ENCODE measurements around the gene C4orf51.

C4orf51 gene

DNA sequence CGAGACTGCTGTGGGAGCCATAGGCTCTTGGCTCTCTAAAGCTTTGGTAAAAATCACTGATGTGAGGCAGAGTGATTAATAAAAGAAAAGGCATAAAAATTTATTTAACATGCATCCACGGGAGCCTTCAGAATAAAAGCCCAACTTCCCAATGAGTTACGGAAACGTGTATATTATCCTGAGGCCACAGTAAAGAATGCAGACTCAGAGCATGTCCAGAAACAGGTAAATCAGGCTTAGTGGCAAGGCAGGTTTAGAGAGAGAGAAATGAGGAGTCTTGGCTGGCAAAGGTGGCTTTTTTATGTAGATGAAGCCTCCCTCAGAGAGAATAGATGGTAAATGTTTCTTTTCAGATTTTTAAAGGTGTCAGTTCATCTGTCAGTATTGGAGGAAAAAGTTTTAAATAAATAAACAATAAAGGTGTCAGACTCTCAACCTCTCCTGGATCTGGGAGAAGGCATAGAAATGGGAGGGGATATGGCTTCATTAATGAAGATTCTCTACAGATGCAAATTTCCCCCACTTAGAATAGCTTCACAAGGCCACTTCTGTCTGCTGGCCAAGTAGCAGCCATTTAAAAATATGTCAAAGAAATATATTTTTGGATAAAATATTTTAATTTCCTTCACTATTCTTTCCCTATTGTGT is 24.0 kb downstream of the C4orf51 start:
- no peak for DNase-seq (ENCODE audit: low read depth)
- no peak overlapping the region for H3K4me3 ChIP-seq (ENCODE audit: low read depth, low read length)

DNA sequence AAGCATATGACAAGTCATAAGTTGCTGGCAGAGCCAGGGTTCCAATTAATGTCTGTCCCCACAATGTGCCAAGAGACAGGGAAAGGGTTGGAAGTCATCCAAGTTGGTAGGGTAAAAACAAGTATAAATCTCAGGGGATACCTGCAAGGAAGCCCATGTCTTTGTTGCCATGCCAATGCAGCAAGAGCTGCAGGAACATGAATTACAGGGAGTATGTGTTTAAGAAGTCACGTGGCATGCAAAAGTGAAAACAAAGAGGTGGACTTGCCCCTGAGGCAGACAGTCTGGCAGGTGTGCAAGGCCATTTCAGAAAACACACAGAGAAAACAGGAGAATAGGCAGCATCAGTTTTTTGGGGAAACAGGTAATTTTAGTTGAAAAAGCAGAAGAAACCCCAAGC is 29.4 kb downstream of the C4orf51 start:
- no peak for DNase-seq (ENCODE audit: low read depth)
- no peak overlapping the region for H3K4me3 ChIP-seq (ENCODE audit: low read depth, low read length)

DNA sequence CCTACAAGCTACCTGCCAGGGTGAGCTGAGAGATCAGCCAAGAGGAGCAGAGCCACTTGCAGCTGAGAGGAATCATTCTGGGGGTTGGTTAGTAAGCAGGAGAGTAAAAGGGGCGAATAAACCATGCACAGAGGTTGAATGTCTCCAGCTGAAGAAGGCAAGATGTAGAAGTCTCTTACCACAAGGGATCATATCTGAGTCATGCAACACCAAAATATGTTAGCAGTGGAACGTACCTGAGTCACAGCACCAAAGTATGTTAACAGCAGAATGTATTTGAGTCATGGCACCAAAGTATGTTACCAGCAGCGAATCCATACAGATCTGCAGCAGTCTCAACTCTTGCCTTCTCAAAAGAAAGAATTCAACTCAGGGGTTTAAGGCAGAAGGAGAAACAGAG is 29.9 kb downstream of the C4orf51 start:
- no peak overlapping the region for H3K4me3 ChIP-seq (ENCODE audit: low read depth, low read length)
- DNase-seq (ENCODE audit: low read depth), result peak; percentile 67

DNA sequence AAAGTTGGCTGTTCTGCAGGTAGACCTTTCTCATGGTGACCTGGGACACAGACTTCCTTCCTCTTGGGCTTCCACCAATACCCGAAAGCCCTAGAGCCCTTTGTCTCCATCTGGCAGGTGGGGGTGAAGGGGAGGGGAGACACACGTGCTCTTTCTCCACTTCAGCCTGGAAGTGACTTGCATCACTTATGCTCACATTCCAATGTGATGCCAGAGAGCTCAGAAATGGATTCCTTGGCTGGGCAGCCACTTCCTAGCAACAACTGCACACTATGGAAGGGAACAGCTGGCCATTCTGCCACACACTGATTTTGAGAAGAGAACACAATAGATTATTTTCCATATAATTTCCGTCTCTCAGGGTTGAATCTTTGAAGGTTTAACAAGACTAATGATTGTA is 36.3 kb downstream of the C4orf51 start:
- no peak for DNase-seq (ENCODE audit: low read depth)
- H3K4me3 ChIP-seq (ENCODE audit: low read depth, low read length), result no peak overlapping the region

DNA sequence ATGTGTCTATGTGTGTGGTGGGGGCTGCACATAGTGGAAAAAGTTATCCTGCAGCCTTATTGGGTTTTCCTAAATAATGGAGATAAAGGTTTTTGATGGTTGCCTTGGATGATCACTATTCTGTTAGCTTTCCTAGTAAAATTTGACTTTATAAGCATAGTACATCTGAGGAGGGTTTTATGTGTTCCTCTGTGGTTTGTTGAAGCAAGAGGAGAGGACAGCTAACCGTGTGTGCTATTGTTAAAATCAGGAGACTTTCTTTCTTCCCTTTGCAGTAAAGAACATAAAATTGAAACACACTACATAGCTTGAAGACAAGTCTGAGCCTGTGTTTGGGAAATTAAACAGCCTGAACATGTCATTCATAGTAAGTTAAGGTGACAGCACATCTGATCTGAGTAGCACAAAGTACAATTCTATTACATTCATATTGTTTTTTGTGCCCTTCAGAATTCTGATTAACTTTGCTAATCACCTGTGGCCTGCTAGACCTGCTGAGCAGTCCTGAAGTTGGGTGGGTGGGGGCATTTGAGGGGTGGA is 36.8 kb downstream of the C4orf51 start:
- H3K4me3 ChIP-seq (ENCODE audit: low read depth, low read length), result no peak overlapping the region
- no peak for DNase-seq (ENCODE audit: low read depth)

DNA sequence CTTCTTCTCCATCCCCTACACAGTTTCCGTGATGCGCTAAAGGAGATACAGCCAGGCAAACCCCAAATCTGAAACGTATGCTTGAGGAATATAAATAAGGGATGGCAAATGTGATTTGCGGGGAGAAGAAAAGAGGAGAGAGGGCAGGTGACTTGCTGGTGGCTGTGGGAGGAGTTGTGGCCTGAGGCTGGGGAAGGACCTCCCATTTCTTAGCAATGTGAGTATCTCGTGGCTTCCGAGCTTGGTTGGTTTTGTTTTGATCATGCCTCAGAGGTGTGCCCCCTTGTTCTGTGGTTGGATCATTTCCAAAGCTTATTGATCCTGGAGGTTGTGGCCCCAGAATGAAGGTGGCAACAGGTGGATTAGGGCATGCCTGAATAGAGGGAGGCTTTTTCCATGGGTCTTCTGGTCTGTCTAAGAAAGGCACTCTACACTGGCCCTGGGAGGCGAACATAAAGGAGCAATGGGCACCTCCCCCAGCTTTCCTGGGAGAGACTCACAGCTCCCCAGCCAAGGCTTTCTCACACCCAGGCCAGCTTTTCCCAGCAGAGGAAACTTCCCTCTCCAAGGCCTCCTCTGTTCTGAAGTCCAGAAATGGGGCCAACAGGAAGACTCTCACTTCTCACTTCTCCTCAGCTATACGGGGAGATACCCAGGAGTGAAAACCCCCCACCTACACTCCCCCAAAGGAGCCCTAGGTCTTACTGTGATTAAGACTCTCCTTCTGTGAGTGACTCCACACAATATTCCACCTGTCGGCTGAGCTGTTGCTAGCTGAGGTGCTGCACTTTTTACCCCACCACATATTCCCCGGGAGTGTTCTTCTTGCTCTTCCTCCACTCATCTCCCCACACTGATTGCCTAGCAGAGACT is 40.0 kb downstream of the C4orf51 start:
- no peak for DNase-seq (ENCODE audit: low read depth)
- H3K4me3 ChIP-seq (ENCODE audit: low read depth, low read length), result no peak overlapping the region

DNA sequence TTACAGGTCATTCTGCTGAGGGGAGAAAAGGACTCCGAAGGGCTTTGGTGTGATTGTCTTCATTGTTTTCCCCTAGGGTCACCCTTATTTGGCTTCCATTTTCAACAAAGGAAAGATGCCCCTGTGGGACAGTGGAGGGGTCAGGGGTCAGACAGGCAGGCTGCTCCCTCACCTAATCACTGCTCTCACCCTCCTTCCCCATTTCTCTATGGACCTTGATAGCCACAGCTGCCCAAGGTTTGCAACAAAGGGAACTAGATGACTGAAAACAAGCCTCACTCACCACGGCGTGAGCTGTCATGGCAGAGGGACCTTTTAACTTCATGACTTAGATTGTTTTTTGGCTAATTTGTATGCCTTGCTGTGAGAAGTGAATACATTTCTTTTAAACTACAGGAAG is 40.7 kb downstream of the C4orf51 start:
- no peak for DNase-seq (ENCODE audit: low read depth)
- no peak overlapping the region for H3K4me3 ChIP-seq (ENCODE audit: low read depth, low read length)

- H3K4me3 ChIP-seq (ENCODE audit: low read depth, low read length), result no peak overlapping the region
- DNase-seq (ENCODE audit: low read depth), result no peak
Observed at GRCh38 chr4:145722561-145722960, 42.6 kb downstream of the C4orf51 start.

GRCh38 chr4:145723336-145723735 is 43.4 kb downstream of the C4orf51 start:
- H3K4me3 ChIP-seq (ENCODE audit: low read depth, low read length), result no peak overlapping the region
- DNase-seq (ENCODE audit: low read depth), result no peak

GRCh38 chr4:145730026-145730425 is 50.1 kb downstream of the C4orf51 start:
- H3K4me3 ChIP-seq (ENCODE audit: low read depth, low read length), result no peak overlapping the region
- DNase-seq (ENCODE audit: low read depth), result no peak

DNA sequence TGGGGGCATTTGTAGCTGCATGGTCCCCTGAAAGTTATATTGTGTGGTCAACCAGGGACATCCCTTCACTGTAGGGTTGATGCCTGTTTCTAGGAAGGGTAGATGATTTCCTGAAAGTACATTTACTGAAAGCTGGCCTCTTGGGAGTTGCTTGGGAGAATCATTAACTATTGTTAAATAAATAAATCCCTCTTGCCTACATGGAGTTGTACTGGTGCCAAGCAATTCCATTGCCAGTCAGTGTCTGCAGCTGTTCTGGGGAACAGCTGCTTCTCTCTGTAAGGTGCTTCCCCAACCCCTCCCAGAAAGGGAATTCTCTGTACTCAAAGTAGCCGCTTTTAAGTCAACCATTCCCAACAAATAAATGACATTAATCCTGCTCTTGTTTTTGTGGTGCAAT is 51.1 kb downstream of the C4orf51 start:
- H3K4me3 ChIP-seq (ENCODE audit: low read depth, low read length), result no peak overlapping the region
- DNase-seq (ENCODE audit: low read depth), result peak; percentile 89

GRCh38 chr4:145732001-145732815 is 52.3 kb downstream of the C4orf51 start:
- DNase-seq (ENCODE audit: low read depth), result no peak

GRCh38 chr4:145732895-145733880 is 53.2 kb downstream of the C4orf51 start:
- DNase-seq (ENCODE audit: low read depth), result peak; percentile 85
- H3K4me3 ChIP-seq (ENCODE audit: low read depth, low read length), result peak overlapping the region; percentile 52

More at GRCh38 chr4:145732001-145732815, 52.3 kb downstream of the C4orf51 start:
- peak overlapping the region; percentile 46 for H3K4me3 ChIP-seq (ENCODE audit: low read depth, low read length)

GRCh38 chr4:145734031-145734430 is 54.1 kb downstream of the C4orf51 start:
- no peak for DNase-seq (ENCODE audit: low read depth)
- H3K4me3 ChIP-seq (ENCODE audit: low read depth, low read length), result no peak overlapping the region

GRCh38 chr4:145734576-145735346 is 54.8 kb downstream of the C4orf51 start:
- peak overlapping the region; percentile 14 for H3K4me3 ChIP-seq (ENCODE audit: low read depth, low read length)
- peak; percentile 95 for DNase-seq (ENCODE audit: low read depth)

- DNase-seq (ENCODE audit: low read depth), result peak; percentile 84
- no peak overlapping the region for H3K4me3 ChIP-seq (ENCODE audit: low read depth, low read length)
Observed at GRCh38 chr4:145735347-145735675, 55.4 kb downstream of the C4orf51 start.

DNA sequence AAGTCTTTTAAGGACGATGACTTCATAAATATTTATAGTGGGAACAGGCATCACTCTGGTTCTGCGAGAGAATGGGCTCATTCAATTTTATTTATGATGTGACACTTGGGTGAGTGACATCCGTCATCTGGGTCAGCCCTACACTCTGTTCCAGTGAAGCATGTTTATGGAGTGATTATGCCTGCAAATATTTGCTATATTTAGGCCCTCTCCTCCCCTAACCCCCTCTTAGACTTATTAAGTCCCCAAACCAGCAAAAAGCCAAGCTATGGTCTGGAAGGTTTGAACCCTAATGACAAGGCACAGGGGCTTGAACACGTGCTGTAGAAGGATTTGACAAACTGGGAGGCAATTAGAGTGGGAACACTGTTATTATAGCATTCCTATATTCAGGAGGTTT is 55.9 kb downstream of the C4orf51 start:
- H3K4me3 ChIP-seq (ENCODE audit: low read depth, low read length), result no peak overlapping the region
- DNase-seq (ENCODE audit: low read depth), result no peak

DNA sequence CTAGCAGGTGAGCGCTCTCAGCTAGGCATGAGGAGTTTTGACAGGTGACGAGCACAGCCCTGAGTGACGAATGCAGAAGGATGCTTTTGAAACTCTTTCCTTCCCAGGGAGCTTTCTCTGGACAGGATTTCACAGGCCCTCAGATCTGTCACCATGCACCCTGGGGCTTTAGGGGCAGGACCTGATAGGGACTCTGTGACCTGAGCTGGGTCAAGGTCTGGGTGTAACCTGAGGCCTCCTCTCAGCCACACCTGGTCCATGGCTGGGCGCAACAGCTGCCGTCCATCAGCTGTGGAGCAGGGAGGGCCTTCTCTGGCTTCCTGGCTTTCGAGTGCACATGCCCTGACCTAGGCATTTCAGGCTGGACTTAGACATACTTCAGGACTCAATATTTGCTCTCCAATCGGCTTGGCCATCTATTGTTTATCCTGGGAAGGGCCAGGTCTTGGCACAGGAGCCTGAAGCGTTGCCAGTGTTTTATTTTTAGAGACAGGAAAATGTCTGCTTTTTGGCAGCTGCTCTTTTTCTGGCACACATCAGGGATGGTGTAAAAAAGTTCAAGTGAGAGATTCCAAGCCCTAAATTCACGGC is 56.4 kb downstream of the C4orf51 start:
- no peak for DNase-seq (ENCODE audit: low read depth)
- H3K4me3 ChIP-seq (ENCODE audit: low read depth, low read length), result no peak overlapping the region

Data from skeletal muscle cell (primary cell).